Adipose tissue (tissue), 3 donors: Measurements from ENCODE around the gene CRTC3. TPM values are rescaled to one million over a fixed set of nuclear protein-coding genes. Genes with fewer than 3 reads are reported as not detected.

Experiments
- polyA plus RNA-seq, 3 donors: library from polyadenylated mRNA; stranded (reverse); fragments of 200-250 nt; gene quantifications; one replicate each; pipeline ENCODE4 v1.2.3, GENCODE V29; 2013
- donor health status: healthy with polysubstance abuse.
- donor health status: Bipolar disorder and iron deficiency.
- donor health status: healthy.

The CRTC3 gene
- polyA plus RNA-seq, 3 donors, result 6.4 to 24.0 (median 15.4) TPM

Other genes starting within 250 kb of the CRTC3 start
- gene ZNF774, start 177.6 kb upstream of the CRTC3 start, polyA plus RNA-seq, result 1 to 10 TPM in 1 of 3 donors, under 1 TPM in 1, not detected in 1; 0.24 to 1.1 TPM
- gene IQGAP1, start 141.7 kb upstream of the CRTC3 start, polyA plus RNA-seq, result 10 to 100 TPM; 43.6 to 75.2 (median 54.3) TPM
- 1 to 10 TPM in 1 of 3 donors, under 1 TPM in 2; 0.62 to 5.2 (median 0.97) TPM for gene BLM, start 187.4 kb downstream of the CRTC3 start, polyA plus RNA-seq